Endodermal cell (in vitro differentiated cells): ENCODE measurements around the gene PITPNM1. TPM values are rescaled to one million over a fixed set of nuclear protein-coding genes. Genes with fewer than 3 reads are reported as not detected.
A peak's percentile ranks its signal among the peaks of the same experiment; 100 is the strongest.
"Not testable (repeated sequence)": the region's sequence is repeated elsewhere in the genome, so short reads cannot be mapped to it uniquely, and the experiment has no call there.

Source experiments
- DNase-seq: peaks from one replicate; pipeline ENCODE4 v3.0.0-alpha.2; 2017
- H3K27ac ChIP-seq: 2 replicates; pipeline ENCODE4 v1.5.1; 2013; ENCODE audit warnings: mild to moderate bottlenecking, low read depth, low read length, moderate library complexity
- H3K27me3 ChIP-seq: 2 replicates; pipeline ENCODE4 v1.6.1; 2013; ENCODE audit warnings: mild to moderate bottlenecking, low read length, moderate library complexity; ENCODE audit not compliant: insufficient read depth, control insufficient read depth, poor library complexity, severe bottlenecking
- H3K36me3 ChIP-seq: 2 replicates; pipeline ENCODE4 v1.7.0; 2013; ENCODE audit warnings: mild to moderate bottlenecking, low read length, moderate library complexity; ENCODE audit not compliant: control insufficient read depth, insufficient read depth
- H3K4me1 ChIP-seq: one replicate; pipeline ENCODE4 v1.7.0; 2013; ENCODE audit warnings: low read length; ENCODE audit not compliant: control insufficient read depth, insufficient read depth
- H3K4me3 ChIP-seq: 2 replicates; pipeline ENCODE4 v1.5.1; 2013; ENCODE audit warnings: mild to moderate bottlenecking, low read length, moderate library complexity
- H3K9ac ChIP-seq: 2 replicates; pipeline ENCODE4 v1.6.1; 2013; ENCODE audit warnings: mild to moderate bottlenecking, low read length, moderate library complexity; ENCODE audit not compliant: poor library complexity, severe bottlenecking; ENCODE audit errors: extremely low read depth
- H3K9me3 ChIP-seq: 2 replicates; pipeline ENCODE4 v1.6.1; 2013; ENCODE audit warnings: mild to moderate bottlenecking, low read length, moderate library complexity; ENCODE audit not compliant: control insufficient read depth
- H3K27ac Mint-ChIP-seq: 2 replicates; pipeline ENCODE4 v1.8.0; 2020; ENCODE audit warnings: mixed read lengths
- H3K27me3 Mint-ChIP-seq: 2 replicates; pipeline ENCODE4 v1.8.0; 2021; ENCODE audit warnings: mild to moderate bottlenecking, mixed read lengths; ENCODE audit not compliant: insufficient read depth
- H3K36me3 Mint-ChIP-seq: 2 replicates; pipeline ENCODE4 v1.8.0; 2020; ENCODE audit warnings: low read depth, mixed read lengths
- H3K4me1 Mint-ChIP-seq: 2 replicates; pipeline ENCODE4 v1.8.0; 2020; ENCODE audit warnings: mixed read lengths
- H3K4me3 Mint-ChIP-seq: 2 replicates; pipeline ENCODE4 v1.8.0; 2020; ENCODE audit warnings: mild to moderate bottlenecking, moderate library complexity, mixed read lengths
- H3K9me3 Mint-ChIP-seq: 2 replicates; pipeline ENCODE4 v1.8.0; 2020; ENCODE audit warnings: mild to moderate bottlenecking, mixed read lengths
- CTCF ChIP-seq: fragments of 200-600 bp; sonication (generic); conservative IDR thresholded peaks from 2 replicates; pipeline ENCODE4 v1.5.0; 2021; ENCODE audit warnings: antibody characterized with exemption, mild to moderate bottlenecking
- WGBS, 2 experiments: methylation state at CpG; one replicate each; pipeline versions ENCODE4 v1.1.5 to v1.1.7; 2013; ENCODE audit warnings: missing lambda C conversion rate in 2 of 2, mixed read lengths in 1 of 2; ENCODE audit not compliant: insufficient coverage in 1 of 2, insufficient read length in 1 of 2; 5-methylcytosine and 5-hydroxymethylcytosine counted together
- total RNA-seq, 2 donors: library from RNA; stranded (reverse); fragmentation: NEBNext Ultra II Directional in 1 of 2; extraction: Animal tissue kit (Norgen Biotek cat#: 25700) in 1 of 2; gene quantifications; 2 replicates in 1 of 2; 3 replicates in 1 of 2; pipeline ENCODE4 v1.2.1, GENCODE V29; 2021

The PITPNM1 gene
- total RNA-seq, 2 donors from 2014 or later = 94.6 to 104 TPM

GRCh38 chr11:67466367-67466766 lies 38.8 kb downstream of the PITPNM1 start:
- H3K27ac ChIP-seq = no peak overlapping the region
- no peaks in the 10 kb centered on the region for H3K9me3 ChIP-seq
- no peak for DNase-seq
- no peaks in the 10 kb centered on the region for H3K27me3 ChIP-seq
- no peak overlapping the region for H3K27ac Mint-ChIP-seq
- H3K36me3 Mint-ChIP-seq = peaks cover 4% of the 10 kb centered on the region
- H3K4me3 ChIP-seq = no peak overlapping the region
- WGBS, 2 experiments = 94% methylated on average over 5 of the region's 5 CpGs; no CpG with 5 or more reads in 1 of the 2 experiments
- peaks cover 9% of the 10 kb centered on the region for H3K4me1 Mint-ChIP-seq
- H3K9ac ChIP-seq = no peak overlapping the region
- no peak for TF ChIP-seq CTCF
- H3K4me3 Mint-ChIP-seq = no peak overlapping the region
- H3K4me1 ChIP-seq = no peaks in the 10 kb centered on the region
- no peaks in the 10 kb centered on the region for H3K36me3 ChIP-seq
- H3K9me3 Mint-ChIP-seq = no peaks in the 10 kb centered on the region
- H3K27me3 Mint-ChIP-seq = no peaks in the 10 kb centered on the region

DNA sequence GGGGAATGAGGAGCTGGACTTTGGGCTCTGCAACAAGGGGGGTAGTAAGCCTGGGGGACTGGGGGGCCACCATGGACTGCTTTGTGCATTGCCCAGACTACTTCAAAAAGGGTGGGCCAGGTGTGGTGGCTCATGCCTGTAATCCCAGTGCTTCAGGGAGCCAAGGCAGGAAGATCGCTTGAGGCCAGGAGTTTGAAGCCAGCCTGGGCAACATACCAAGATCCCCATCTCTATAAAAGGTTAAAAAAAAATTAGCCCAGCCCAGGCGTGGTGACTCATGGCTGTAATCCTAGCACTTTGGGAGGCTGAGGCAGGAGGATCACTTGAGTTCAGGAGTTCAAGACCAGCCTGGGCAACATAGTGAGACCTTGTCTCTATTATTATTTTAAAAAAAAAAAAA lies 39.6 kb downstream of the PITPNM1 start:
- H3K4me1 ChIP-seq, DNase-seq, H3K27me3 Mint-ChIP-seq, H3K9me3 Mint-ChIP-seq, H3K36me3 ChIP-seq, H3K9me3 ChIP-seq, H3K27me3 ChIP-seq, H3K27ac ChIP-seq, H3K4me1 Mint-ChIP-seq, H3K36me3 Mint-ChIP-seq: not testable (repeated sequence)
- Mint-ChIP-seq H3K4me3 (peak overlapping the region; percentile 74), H3K27ac (peak overlapping the region; percentile 91)
- Histone ChIP-seq H3K9ac (peak overlapping the region; percentile 83), H3K4me3 (peak overlapping the region; percentile 92)
- 98 to 100% methylated on average over 1 to 2 of the region's 2 CpGs for WGBS, 2 experiments

DNA sequence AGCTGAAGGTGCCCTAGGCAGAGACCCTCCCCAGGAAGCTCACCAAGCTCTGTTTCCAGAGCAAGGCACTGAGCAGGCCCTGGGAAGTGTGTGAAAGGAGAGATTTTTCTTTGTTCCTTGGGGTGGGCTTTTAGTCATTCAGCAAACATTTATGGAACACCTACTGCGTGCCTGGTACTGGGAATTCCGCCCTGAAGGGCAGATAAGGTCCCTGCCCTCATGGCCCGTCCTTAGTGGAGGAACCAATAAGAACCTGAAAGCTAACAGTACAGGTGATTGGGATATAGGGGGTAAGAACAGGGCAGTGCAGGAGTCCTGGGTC lies 40.0 kb downstream of the PITPNM1 start:
- no peaks in the 10 kb centered on the region for H3K27me3 ChIP-seq
- peak overlapping the region; percentile 92 for H3K4me3 ChIP-seq
- no peaks in the 10 kb centered on the region for H3K36me3 ChIP-seq
- H3K36me3 Mint-ChIP-seq = peaks cover 4% of the 10 kb centered on the region
- H3K9ac ChIP-seq = peak overlapping the region; percentile 83
- DNase-seq = no peak
- peak overlapping the region; percentile 74 for H3K4me3 Mint-ChIP-seq
- no peak for TF ChIP-seq CTCF
- peak overlapping the region; percentile 91 for H3K27ac Mint-ChIP-seq
- no peaks in the 10 kb centered on the region for H3K4me1 ChIP-seq
- H3K27me3 Mint-ChIP-seq = peaks cover 2% of the 10 kb centered on the region
- WGBS, 2 experiments = 59 to 61% methylated on average over 3 of the region's 3 CpGs
- peaks cover 9% of the 10 kb centered on the region for H3K4me1 Mint-ChIP-seq
- no peaks in the 10 kb centered on the region for H3K9me3 Mint-ChIP-seq
- peak overlapping the region; percentile 70 for H3K27ac ChIP-seq
- no peaks in the 10 kb centered on the region for H3K9me3 ChIP-seq
